ENCODE measurements around the gene HOMER1.

- TF ChIP-seq CTCF (IDR thresholded peaks at IDR 0.05; ENCODE audit: low read depth, low read length), result no peak
- no peak for TF ChIP-seq EZH2phosphoT487 (IDR thresholded peaks at IDR 0.05; ENCODE audit: low read depth)
Observed at GRCh38 chr5:79395296-79395695, 118.6 kb downstream of the HOMER1 start.

Data from OCI-LY3 (cell line).